Transverse colon (tissue), 4 donors: ENCODE results near the gene ERCC6L2. TPM values are rescaled to one million over a fixed set of nuclear protein-coding genes. Genes with fewer than 3 reads are reported as not detected.

Experiments
- DNase-seq: peaks from one replicate; pipeline ENCODE4 v3.0.0-alpha.2; 2019
- H3K27ac ChIP-seq, 4 donors: fragments of 200-600 bp; sonication (generic); 2 replicates each; pipeline ENCODE4 v1.5.1; 2016 to 2018; ENCODE audit warnings: inconsistent platforms in 4 of 4
- H3K27me3 ChIP-seq: fragments of 200-600 bp; sonication (generic); 2 replicates; pipeline ENCODE4 v1.5.1; 2017; ENCODE audit warnings: inconsistent platforms
- H3K36me3 ChIP-seq, 4 donors: fragments of 200-600 bp; sonication (generic); 2 replicates each; pipeline ENCODE4 v1.5.1; 2017 to 2019; ENCODE audit warnings: inconsistent platforms in 4 of 4
- H3K4me1 ChIP-seq, 4 donors: fragments of 200-600 bp; sonication (generic); 2 replicates each; pipeline ENCODE4 v1.5.1; 2017 to 2020; ENCODE audit warnings: inconsistent platforms in 4 of 4
- H3K4me3 ChIP-seq, 4 donors: fragments of 200-600 bp; sonication (generic); 1 replicate in 1 of 4; 2 replicates in 3 of 4; pipeline versions ENCODE4 v1.5.1 to v1.6.1; 2017 to 2019; ENCODE audit warnings: inconsistent platforms in 4 of 4
- H3K9me3 ChIP-seq, 2 donors: fragments of 200-600 bp; sonication (generic); 2 replicates each; pipeline ENCODE4 v1.5.1; 2017 to 2019; ENCODE audit warnings: inconsistent platforms in 2 of 2
- EP300 ChIP-seq: sonication (generic); formaldehyde crosslinking; IDR thresholded peaks from one replicate; pipeline ENCODE4 v1.6.1; 2017; ENCODE audit warnings: antibody characterized with exemption, low read depth
- POLR2A ChIP-seq: fragments of 450-650 bp; IDR thresholded peaks from one replicate; pipeline ENCODE4 v1.6.1; 2016; ENCODE audit warnings: antibody characterized with exemption, mild to moderate bottlenecking, moderate library complexity
- POLR2AphosphoS5 ChIP-seq, 3 donors: sonication (generic); formaldehyde crosslinking; IDR thresholded peaks; one replicate each; pipeline ENCODE4 v1.6.1; 2016; ENCODE audit warnings: antibody characterized with exemption in 3 of 3
- WGBS, 2 donors: methylation state at CpG; one replicate each; pipeline ENCODE4 v1.1.5; 2018; ENCODE audit warnings: low coverage in 1 of 2; 5-methylcytosine and 5-hydroxymethylcytosine counted together
- in situ Hi-C, 4 donors: fragments of 200-750 bp; cut with MboI; loops; one replicate each; pipeline versions ENCODE4 v1.15.0 to v1.15.1; 2017; ENCODE audit warnings: low sequenced_read_pairs in 3 of 4, low pct_ligation_motif_present in 1 of 4, low pct_unique_long_range_greater_than_20kb in 1 of 4
- intact Hi-C: fragments of 100-400 bp; cut with DNase I; formaldehyde crosslinking; loops from one replicate; pipeline ENCODE4 v1.15.1; 2023; ENCODE audit warnings: low total_unique reads
- total RNA-seq, 4 donors: library from RNA; depleted of rRNA; stranded (reverse); fragments of >200 nt; gene quantifications; one replicate each; pipeline ENCODE4 v1.1.0, GENCODE V29; 2016
- TF ChIP-seq, protein P1 (sequence below), 5 experiments: fragments of 200-600 bp in 3 of 5; fragments of 450-650 bp in 2 of 5; sonication (generic) in 3 of 5; IDR thresholded peaks; 1 replicate in 2 of 5; 2 replicates in 3 of 5; pipeline ENCODE4 v1.5.1; 2016 to 2017; ENCODE audit warnings: antibody characterized with exemption in 5 of 5, inconsistent platforms in 3 of 5, mild to moderate bottlenecking in 2 of 5, moderate library complexity in 1 of 5

The ERCC6L2 gene
- total RNA-seq, 4 donors from 2014 or later, result 62.7 to 84.6 (median 77.3) TPM

DNA sequence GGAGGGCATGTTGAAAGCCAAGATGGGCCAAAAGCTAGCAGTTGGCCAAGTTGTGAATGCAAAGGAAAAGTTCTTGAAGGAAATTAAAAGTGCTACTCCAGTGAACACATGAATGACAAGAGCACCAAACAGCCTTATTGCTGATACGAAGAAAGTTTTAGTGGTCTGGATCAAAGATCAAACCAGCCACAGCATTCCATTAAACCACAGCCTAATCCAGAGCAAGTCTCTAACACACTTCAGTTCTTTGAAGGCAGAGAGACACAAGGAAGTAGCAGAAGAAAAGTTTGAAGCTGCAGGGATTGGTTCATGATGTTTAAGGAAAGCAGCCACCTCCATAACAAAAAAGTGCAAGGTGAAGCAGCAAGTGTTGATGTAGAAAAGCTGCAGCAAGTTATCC is 71.6 kb downstream of the ERCC6L2 start:
- H3K27ac ChIP-seq, result no peak overlapping the region
- no peak for TF ChIP-seq EP300
- no peak for TF ChIP-seq POLR2A
- no peak for TF ChIP-seq POLR2AphosphoS5 (IDR thresholded peaks at IDR 0.05)
- TF ChIP-seq, protein P1, sequence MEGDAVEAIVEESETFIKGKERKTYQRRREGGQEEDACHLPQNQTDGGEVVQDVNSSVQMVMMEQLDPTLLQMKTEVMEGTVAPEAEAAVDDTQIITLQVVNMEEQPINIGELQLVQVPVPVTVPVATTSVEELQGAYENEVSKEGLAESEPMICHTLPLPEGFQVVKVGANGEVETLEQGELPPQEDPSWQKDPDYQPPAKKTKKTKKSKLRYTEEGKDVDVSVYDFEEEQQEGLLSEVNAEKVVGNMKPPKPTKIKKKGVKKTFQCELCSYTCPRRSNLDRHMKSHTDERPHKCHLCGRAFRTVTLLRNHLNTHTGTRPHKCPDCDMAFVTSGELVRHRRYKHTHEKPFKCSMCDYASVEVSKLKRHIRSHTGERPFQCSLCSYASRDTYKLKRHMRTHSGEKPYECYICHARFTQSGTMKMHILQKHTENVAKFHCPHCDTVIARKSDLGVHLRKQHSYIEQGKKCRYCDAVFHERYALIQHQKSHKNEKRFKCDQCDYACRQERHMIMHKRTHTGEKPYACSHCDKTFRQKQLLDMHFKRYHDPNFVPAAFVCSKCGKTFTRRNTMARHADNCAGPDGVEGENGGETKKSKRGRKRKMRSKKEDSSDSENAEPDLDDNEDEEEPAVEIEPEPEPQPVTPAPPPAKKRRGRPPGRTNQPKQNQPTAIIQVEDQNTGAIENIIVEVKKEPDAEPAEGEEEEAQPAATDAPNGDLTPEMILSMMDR (IDR thresholded peaks at IDR 0.05), result no peak
- intact Hi-C loops (no loop called here), in situ Hi-C loops (no loop called here)
- H3K4me3 ChIP-seq, result no peak overlapping the region
- 40 to 54% methylated on average over 1 of the region's 1 CpG for WGBS, 2 donors
- H3K36me3 ChIP-seq, result peaks cover 0 to 20% (median 10%) of the 10 kb centered on the region in 4 donors
- H3K27me3 ChIP-seq, result no peaks in the 10 kb centered on the region
- no peaks in the 10 kb centered on the region for H3K4me1 ChIP-seq
- H3K9me3 ChIP-seq, result no peaks in the 10 kb centered on the region
- no peak for DNase-seq

DNA sequence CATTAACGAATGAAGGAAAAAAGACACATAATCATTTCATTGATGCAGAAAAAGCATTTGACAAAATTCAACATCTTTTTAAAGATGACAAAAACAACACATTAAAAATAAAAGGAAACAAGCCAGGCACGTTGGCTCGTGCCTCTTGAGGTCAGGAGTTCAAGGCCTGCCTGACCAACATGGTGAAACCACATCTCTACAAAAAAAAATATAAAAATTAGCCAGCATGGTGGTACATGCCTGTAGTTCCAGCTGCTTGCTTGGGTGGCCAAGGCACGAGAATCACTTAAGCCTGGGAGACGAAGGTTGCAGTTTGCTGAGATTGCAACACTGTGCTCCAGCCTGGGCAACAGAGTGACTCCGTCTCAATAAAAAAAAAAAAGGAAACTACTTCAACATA is 77.0 kb downstream of the ERCC6L2 start:
- in situ Hi-C loops, result no loop called here
- 82 to 92% methylated on average over 3 to 6 of the region's 6 CpGs for WGBS, 2 donors
- Histone ChIP-seq H3K9me3 (peaks cover 0 to 5% of the 10 kb centered on the region in 2 donors), H3K4me3 (no peak overlapping the region), H3K27ac (no peak overlapping the region), H3K4me1 (no peaks in the 10 kb centered on the region), H3K27me3 (no peaks in the 10 kb centered on the region), H3K36me3 (peaks cover 0 to 23% (median 3%) of the 10 kb centered on the region in 4 donors)
- no peak for DNase-seq
- intact Hi-C loops, result no loop called here
- TF ChIP-seq, protein P1 (IDR thresholded peaks at IDR 0.05), result no peak
- TF ChIP-seq POLR2AphosphoS5 (IDR thresholded peaks at IDR 0.05) (no peak), EP300 (no peak), POLR2A (no peak)

DNA sequence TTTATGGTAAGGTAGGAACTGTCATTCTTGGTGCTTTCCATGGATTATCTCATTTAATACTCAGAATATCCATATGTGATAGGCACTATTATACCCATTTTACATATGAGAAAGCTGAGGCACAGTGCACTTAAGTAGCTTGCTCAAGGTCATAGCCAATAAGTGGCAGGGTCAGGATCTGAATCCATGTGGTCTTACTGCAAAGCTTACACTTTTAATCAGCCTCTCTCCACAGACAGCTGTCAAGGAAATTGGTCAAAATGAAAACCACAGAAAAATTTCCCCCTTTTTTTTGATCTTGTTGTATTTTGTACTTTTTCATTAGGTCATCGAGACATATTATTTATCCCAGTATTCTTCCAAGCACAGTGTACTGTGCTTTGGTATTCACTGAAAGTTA is 78.5 kb downstream of the ERCC6L2 start:
- in situ Hi-C loops, result no loop called here
- 67 to 72% methylated on average over 1 of the region's 1 CpG for WGBS, 2 donors
- no peak overlapping the region for H3K27ac ChIP-seq
- intact Hi-C loops, result no loop called here
- no peaks in the 10 kb centered on the region for H3K4me1 ChIP-seq
- DNase-seq, result no peak
- no peak for TF ChIP-seq EP300
- TF ChIP-seq, protein P1 (IDR thresholded peaks at IDR 0.05), result no peak
- no peak for TF ChIP-seq POLR2A
- no peak for TF ChIP-seq POLR2AphosphoS5 (IDR thresholded peaks at IDR 0.05)
- no peaks in the 10 kb centered on the region for H3K27me3 ChIP-seq
- H3K4me3 ChIP-seq, result no peak overlapping the region
- peaks cover 0 to 25% (median 3%) of the 10 kb centered on the region in 4 donors for H3K36me3 ChIP-seq
- peaks cover 0 to 5% of the 10 kb centered on the region in 2 donors for H3K9me3 ChIP-seq

DNA sequence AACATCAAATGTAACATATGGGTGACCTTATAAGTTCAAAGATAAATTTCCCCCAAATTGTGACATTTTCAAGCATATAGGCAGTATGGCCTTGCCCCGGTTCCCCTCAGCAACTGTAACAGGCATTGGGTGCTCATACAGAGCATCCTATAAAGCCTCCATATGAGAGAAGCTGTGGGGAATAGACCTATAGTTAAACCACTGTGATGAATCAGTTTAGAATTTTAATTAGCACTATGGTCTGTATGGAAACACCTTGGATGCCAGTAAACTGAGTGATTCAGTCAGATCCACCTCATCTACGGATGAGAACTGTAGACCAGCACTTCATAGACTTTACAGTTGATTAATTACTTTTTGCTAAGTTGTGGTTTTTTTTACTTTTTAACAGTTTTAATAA is 79.4 kb downstream of the ERCC6L2 start:
- Histone ChIP-seq H3K4me3 (no peak overlapping the region), H3K27me3 (no peaks in the 10 kb centered on the region), H3K27ac (no peak overlapping the region), H3K36me3 (peaks cover 0 to 25% (median 3%) of the 10 kb centered on the region in 4 donors), H3K9me3 (peaks cover 0 to 5% of the 10 kb centered on the region in 2 donors), H3K4me1 (no peaks in the 10 kb centered on the region)
- WGBS, 2 donors, result 85 to 87% methylated on average over 2 of the region's 2 CpGs
- intact Hi-C loops, result no loop called here
- TF ChIP-seq POLR2A, result no peak
- TF ChIP-seq, protein P1 (IDR thresholded peaks at IDR 0.05), result no peak
- no peak for TF ChIP-seq EP300
- no peak for TF ChIP-seq POLR2AphosphoS5 (IDR thresholded peaks at IDR 0.05)
- in situ Hi-C loops, result no loop called here
- no peak for DNase-seq
